Panc1 (cell line): ENCODE results near the gene USP31. TPM values are rescaled to one million over a fixed set of nuclear protein-coding genes. Genes with fewer than 3 reads are reported as not detected.

Experiments
- ATAC-seq: fragments of 200-7000 bp; cut with Tn5 transposase; 2 replicates; pipeline ENCODE4 v1.9.1; 2020; ENCODE audit warnings: mild to moderate bottlenecking, moderate library complexity
- BruUV-seq: library from RNA; stranded (reverse); fragments of 400-500 nt; replicated peaks from 2 replicates; lab custom pipeline; 2021; lab: Mats Ljungman, UMichigan
- CTCF ChIA-PET: fragments of 300-600 bp; sonication (Branson Sonifier 250); formaldehyde crosslinking; loops from one replicate; lab custom pipeline; 2022; ENCODE audit warnings: antibody characterized with exemption; lab: Charles Lee
- POLR2A ChIA-PET: fragments of 300-600 bp; sonication (Branson Sonifier 250); formaldehyde crosslinking; loops from one replicate; lab custom pipeline; 2022; ENCODE audit warnings: antibody characterized with exemption; lab: Charles Lee
- DNase-seq: peaks from one replicate; pipeline ENCODE4 v3.0.0-alpha.2; 2010; ENCODE audit warnings: low read depth, low spot score
- H3K27ac ChIP-seq: 2 replicates; pipeline ENCODE4 v1.5.1; 2011; ENCODE audit warnings: mild to moderate bottlenecking, low read length, inconsistent platforms
- H3K27me3 ChIP-seq: fragments of 200-500 bp; sonication (Bioruptor generic); 2 replicates; pipeline ENCODE4 v1.6.0; 2014; ENCODE audit warnings: low read length, inconsistent platforms; ENCODE audit not compliant: control insufficient read depth, insufficient read depth
- H3K36me3 ChIP-seq: fragments of 200-500 bp; sonication (Bioruptor generic); 2 replicates; pipeline ENCODE4 v1.5.1; 2014; ENCODE audit warnings: inconsistent platforms, mild to moderate bottlenecking, low read length, moderate library complexity; ENCODE audit not compliant: control insufficient read depth, insufficient read depth
- H3K4me1 ChIP-seq: 2 replicates; pipeline ENCODE4 v1.5.1; 2011; ENCODE audit warnings: inconsistent platforms, mild to moderate bottlenecking, low read length, moderate library complexity; ENCODE audit not compliant: control insufficient read depth, insufficient read depth
- H3K4me3 ChIP-seq, 2 experiments: 2 replicates each; pipeline ENCODE4 v1.5.1; 2011 to 2012; ENCODE audit warnings: low read depth in 2 of 2, low read length in 2 of 2, mild to moderate bottlenecking in 2 of 2, inconsistent platforms in 1 of 2, moderate library complexity in 1 of 2
- H3K9me3 ChIP-seq: fragments of 200-500 bp; sonication (Bioruptor generic); 2 replicates; pipeline ENCODE4 v1.5.1; 2014; ENCODE audit warnings: low read depth, mild to moderate bottlenecking, inconsistent platforms, low read length, moderate library complexity; ENCODE audit not compliant: control insufficient read depth, insufficient read depth
- POLR2AphosphoS5 ChIP-seq: IDR thresholded peaks from 2 replicates; pipeline ENCODE4 v1.6.1; 2012; ENCODE audit warnings: mild to moderate bottlenecking, low read depth, low read length, moderate library complexity
- REST ChIP-seq, 2 experiments: IDR thresholded peaks; 2 replicates each; pipeline ENCODE4 v1.6.1; 2011 to 2012; ENCODE audit warnings: low read depth in 2 of 2, control low read depth in 1 of 2, low read length in 1 of 2, mild to moderate bottlenecking in 1 of 2, moderate library complexity in 1 of 2; ENCODE audit not compliant: insufficient read depth in 1 of 2
- SIN3A ChIP-seq: IDR thresholded peaks from 2 replicates; pipeline ENCODE4 v1.6.1; 2012; ENCODE audit warnings: low read depth, mild to moderate bottlenecking, low read length, moderate library complexity, borderline replicate concordance; ENCODE audit not compliant: insufficient read depth
- TCF7L2 ChIP-seq: IDR thresholded peaks from 2 replicates; pipeline ENCODE4 v1.6.1; 2011; ENCODE audit warnings: mild to moderate bottlenecking, low read depth, low read length, inconsistent platforms
- in situ Hi-C: cut with HindIII; loops from 2 replicates; pipeline ENCODE4 v1.10.0; 2016; ENCODE audit warnings: low sequenced_read_pairs, low pct_unique_long_range_greater_than_20kb
- intact Hi-C: fragments of 100-400 bp; cut with micrococcal nuclease; formaldehyde crosslinking; loops from one replicate; pipeline ENCODE4 v1.10.0; 2022; ENCODE audit not compliant: unreplicated experiment
- total RNA-seq: library from RNA; stranded (reverse); gene quantifications from one replicate; pipeline ENCODE4 v1.2.1, GENCODE V29; 2021; ENCODE audit not compliant: unreplicated experiment
- TF ChIP-seq, protein P1 (sequence below): fragments of 450-650 bp; IDR thresholded peaks from 2 replicates; pipeline ENCODE4 v1.5.1; 2017; ENCODE audit warnings: mild to moderate bottlenecking

The USP31 gene
- total RNA-seq, 1 experiment from 2014 or later = 27.2 TPM

GRCh38 chr16:23141959-23142740 is 7.1 kb downstream of the USP31 start:
- ChIA-PET POLR2A (interaction anchor here (0.6 kb wide), 1 partner anchor 8 kb away, joined by 5 read pairs; no protein-coding TSS in a partner anchor), CTCF (no interaction called here)
- no peak for ATAC-seq
- Histone ChIP-seq H3K9me3 (peaks cover 1% of the 10 kb centered on the region; the same call in 1 of the 2 replicates), H3K27ac (no peak overlapping the region), H3K4me3 (no peak overlapping the region), H3K4me1 (peaks cover 45% of the 10 kb centered on the region), H3K27me3 (no peaks in the 10 kb centered on the region), H3K36me3 (no peaks in the 10 kb centered on the region)
- in situ Hi-C loops = no loop called here
- TF ChIP-seq, protein P1, sequence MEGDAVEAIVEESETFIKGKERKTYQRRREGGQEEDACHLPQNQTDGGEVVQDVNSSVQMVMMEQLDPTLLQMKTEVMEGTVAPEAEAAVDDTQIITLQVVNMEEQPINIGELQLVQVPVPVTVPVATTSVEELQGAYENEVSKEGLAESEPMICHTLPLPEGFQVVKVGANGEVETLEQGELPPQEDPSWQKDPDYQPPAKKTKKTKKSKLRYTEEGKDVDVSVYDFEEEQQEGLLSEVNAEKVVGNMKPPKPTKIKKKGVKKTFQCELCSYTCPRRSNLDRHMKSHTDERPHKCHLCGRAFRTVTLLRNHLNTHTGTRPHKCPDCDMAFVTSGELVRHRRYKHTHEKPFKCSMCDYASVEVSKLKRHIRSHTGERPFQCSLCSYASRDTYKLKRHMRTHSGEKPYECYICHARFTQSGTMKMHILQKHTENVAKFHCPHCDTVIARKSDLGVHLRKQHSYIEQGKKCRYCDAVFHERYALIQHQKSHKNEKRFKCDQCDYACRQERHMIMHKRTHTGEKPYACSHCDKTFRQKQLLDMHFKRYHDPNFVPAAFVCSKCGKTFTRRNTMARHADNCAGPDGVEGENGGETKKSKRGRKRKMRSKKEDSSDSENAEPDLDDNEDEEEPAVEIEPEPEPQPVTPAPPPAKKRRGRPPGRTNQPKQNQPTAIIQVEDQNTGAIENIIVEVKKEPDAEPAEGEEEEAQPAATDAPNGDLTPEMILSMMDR = no peak
- TF ChIP-seq TCF7L2 (no peak), SIN3A (no peak), POLR2AphosphoS5 (no peak), REST (IDR thresholded peaks at IDR 0.05; ENCODE audit: insufficient read depth in 1 of 2, low read depth in 2 of 2, low read length in 1 of 2) (no peak)
- no peak for DNase-seq
- intact Hi-C loops = no loop called here
- BruUV-seq = no TSS peak

DNA sequence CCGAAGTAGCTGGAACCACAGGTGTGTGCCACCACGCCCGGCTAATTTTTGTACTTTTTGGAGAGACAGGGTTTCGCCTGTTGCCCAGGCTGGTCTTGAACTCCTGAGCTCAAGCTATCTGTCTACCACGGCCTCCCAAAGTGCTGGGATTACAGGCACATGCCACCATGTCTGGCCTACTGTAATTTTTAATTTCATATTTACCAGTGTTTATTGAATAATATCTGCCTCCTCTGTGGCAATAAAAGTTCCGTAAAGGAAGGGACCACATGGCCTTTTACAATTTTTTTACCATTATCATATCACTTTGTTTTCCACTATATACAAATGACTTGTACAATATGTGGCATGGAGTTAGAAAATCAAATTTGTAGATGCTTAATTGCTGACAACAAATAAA is 7.8 kb downstream of the USP31 start:
- ATAC-seq = no peak
- no peaks in the 10 kb centered on the region for H3K27me3 ChIP-seq
- peaks cover 41% of the 10 kb centered on the region for H3K4me1 ChIP-seq
- ChIA-PET CTCF (no interaction called here), POLR2A (no interaction called here)
- H3K36me3 ChIP-seq = no peaks in the 10 kb centered on the region
- no peak overlapping the region for H3K27ac ChIP-seq
- H3K9me3 ChIP-seq = peaks cover 3% of the 10 kb centered on the region; the same call in 1 of the 2 replicates
- intact Hi-C loops = no loop called here
- TF ChIP-seq TCF7L2 = no peak
- TF ChIP-seq, protein P1 = no peak
- no peak for DNase-seq
- in situ Hi-C loops = no loop called here
- BruUV-seq = no TSS peak
- H3K4me3 ChIP-seq = no peak overlapping the region
